ENCODE measurements around the gene WWOX.

DNA sequence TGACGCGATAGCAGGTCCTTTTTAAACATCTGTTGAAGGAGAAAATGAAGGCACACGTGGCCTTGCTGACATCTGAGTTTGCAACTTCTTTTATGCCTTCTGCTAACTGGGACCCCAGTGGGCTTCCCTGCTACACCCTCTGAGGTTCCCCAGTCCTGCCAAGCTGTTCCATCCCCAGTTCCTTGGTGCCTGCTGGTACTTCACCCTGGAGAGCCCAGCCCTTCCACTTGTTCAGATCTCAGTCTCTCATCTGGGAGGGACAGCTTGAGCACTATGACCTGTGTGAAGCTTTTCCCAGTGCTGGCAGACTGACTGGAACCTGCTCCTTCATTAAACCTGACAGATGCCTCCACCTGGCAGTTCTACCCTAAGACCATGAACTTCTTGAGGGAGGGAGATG is 95.5 kb downstream of the WWOX start:
- TF ChIP-seq, protein P1, sequence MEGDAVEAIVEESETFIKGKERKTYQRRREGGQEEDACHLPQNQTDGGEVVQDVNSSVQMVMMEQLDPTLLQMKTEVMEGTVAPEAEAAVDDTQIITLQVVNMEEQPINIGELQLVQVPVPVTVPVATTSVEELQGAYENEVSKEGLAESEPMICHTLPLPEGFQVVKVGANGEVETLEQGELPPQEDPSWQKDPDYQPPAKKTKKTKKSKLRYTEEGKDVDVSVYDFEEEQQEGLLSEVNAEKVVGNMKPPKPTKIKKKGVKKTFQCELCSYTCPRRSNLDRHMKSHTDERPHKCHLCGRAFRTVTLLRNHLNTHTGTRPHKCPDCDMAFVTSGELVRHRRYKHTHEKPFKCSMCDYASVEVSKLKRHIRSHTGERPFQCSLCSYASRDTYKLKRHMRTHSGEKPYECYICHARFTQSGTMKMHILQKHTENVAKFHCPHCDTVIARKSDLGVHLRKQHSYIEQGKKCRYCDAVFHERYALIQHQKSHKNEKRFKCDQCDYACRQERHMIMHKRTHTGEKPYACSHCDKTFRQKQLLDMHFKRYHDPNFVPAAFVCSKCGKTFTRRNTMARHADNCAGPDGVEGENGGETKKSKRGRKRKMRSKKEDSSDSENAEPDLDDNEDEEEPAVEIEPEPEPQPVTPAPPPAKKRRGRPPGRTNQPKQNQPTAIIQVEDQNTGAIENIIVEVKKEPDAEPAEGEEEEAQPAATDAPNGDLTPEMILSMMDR (IDR thresholded peaks at IDR 0.05), result no peak
- no peak for TF ChIP-seq POLR2A (IDR thresholded peaks at IDR 0.05)
